Neuronal stem cell (in vitro differentiated cells): Measurements from ENCODE around the gene FAM118A.
"Not testable (repeated sequence)": the region's sequence is repeated elsewhere in the genome, so short reads cannot be mapped to it uniquely, and the experiment has no call there.

ENCODE experiments used
- DNase-seq: peaks from one replicate; pipeline ENCODE4 v3.0.0-alpha.2; 2013; ENCODE audit warnings: low spot score
- H2AFZ ChIP-seq: one replicate; pipeline ENCODE4 v1.6.1; 2013; ENCODE audit warnings: mild to moderate bottlenecking, low read length, inconsistent platforms
- H2AK5ac ChIP-seq: 2 replicates; pipeline ENCODE4 v1.6.1; 2013; ENCODE audit warnings: low read depth, mild to moderate bottlenecking, inconsistent platforms, low read length, moderate library complexity, mixed read lengths
- H2BK120ac ChIP-seq: 2 replicates; pipeline ENCODE4 v1.6.1; 2013; ENCODE audit warnings: low read depth, mild to moderate bottlenecking, inconsistent platforms, low read length, moderate library complexity, mixed read lengths
- H2BK12ac ChIP-seq: one replicate; pipeline ENCODE4 v1.6.1; 2013; ENCODE audit warnings: low read length, inconsistent platforms
- H2BK15ac ChIP-seq: 2 replicates; pipeline ENCODE4 v1.6.1; 2013; ENCODE audit warnings: mild to moderate bottlenecking, low read length, inconsistent platforms, mixed read lengths
- H2BK5ac ChIP-seq: one replicate; pipeline ENCODE4 v1.6.1; 2013; ENCODE audit warnings: inconsistent platforms, mild to moderate bottlenecking, low read length, moderate library complexity
- H3K14ac ChIP-seq: one replicate; pipeline ENCODE4 v1.6.1; 2013; ENCODE audit warnings: low read length, inconsistent platforms
- H3K18ac ChIP-seq: 2 replicates; pipeline ENCODE4 v1.6.1; 2013; ENCODE audit warnings: low read length, inconsistent platforms
- H3K23ac ChIP-seq: 2 replicates; pipeline ENCODE4 v1.6.1; 2013; ENCODE audit warnings: low read depth, mild to moderate bottlenecking, mixed read lengths, low read length, inconsistent platforms; ENCODE audit not compliant: poor library complexity
- H3K27ac ChIP-seq: replicated peaks from 3 replicates; pipeline ENCODE4 v1.5.1; 2013; ENCODE audit warnings: low read length, inconsistent platforms
- H3K27me3 ChIP-seq, 3 experiments: 2 replicates each; pipeline ENCODE4 v1.6.1; 2013; ENCODE audit warnings: low read length in 3 of 3, mild to moderate bottlenecking in 2 of 3, inconsistent platforms in 1 of 3, low read depth in 1 of 3, mixed read lengths in 1 of 3, moderate library complexity in 1 of 3; ENCODE audit not compliant: control insufficient read depth in 3 of 3, insufficient read depth in 3 of 3
- H3K36me3 ChIP-seq, 2 donors: replicated peaks in 1 of 2; 2 replicates each; pipeline ENCODE4 v1.6.1; 2013; ENCODE audit warnings: low read length in 2 of 2; ENCODE audit not compliant: control insufficient read depth in 2 of 2, insufficient read depth in 2 of 2
- H3K4ac ChIP-seq: 2 replicates; pipeline ENCODE4 v1.6.1; 2013; ENCODE audit warnings: inconsistent platforms, mild to moderate bottlenecking, low read length, moderate library complexity
- H3K4me1 ChIP-seq, 2 donors: 1 replicate in 1 of 2; 2 replicates in 1 of 2; pipeline ENCODE4 v1.6.1; 2013; ENCODE audit warnings: low read length in 2 of 2, low read depth in 1 of 2; ENCODE audit not compliant: control insufficient read depth in 2 of 2, insufficient read depth in 1 of 2
- H3K4me2 ChIP-seq: one replicate; pipeline ENCODE4 v1.6.1; 2013; ENCODE audit warnings: mild to moderate bottlenecking, low read length, inconsistent platforms; ENCODE audit not compliant: insufficient read depth, poor library complexity, severe bottlenecking
- H3K4me3 ChIP-seq, 2 donors: 2 replicates each; pipeline ENCODE4 v1.5.1; 2013; ENCODE audit warnings: low read length in 2 of 2, mild to moderate bottlenecking in 2 of 2, inconsistent platforms in 1 of 2, moderate library complexity in 1 of 2
- H3K79me1 ChIP-seq: one replicate; pipeline ENCODE4 v1.6.1; 2013; ENCODE audit warnings: low read depth, mild to moderate bottlenecking, inconsistent platforms, low read length, moderate library complexity
- H3K9ac ChIP-seq: one replicate; pipeline ENCODE4 v1.6.1; 2013; ENCODE audit warnings: mild to moderate bottlenecking, low read depth, low read length, inconsistent platforms; ENCODE audit not compliant: poor library complexity
- H3K9me3 ChIP-seq, 2 donors: replicated peaks in 1 of 2; 2 replicates each; pipeline versions ENCODE3 to v1.6.1; 2013; ENCODE audit warnings: low read length in 2 of 2, mild to moderate bottlenecking in 2 of 2, inconsistent platforms in 1 of 2, low read depth in 1 of 2, mixed read lengths in 1 of 2, moderate library complexity in 1 of 2; ENCODE audit not compliant: control insufficient read depth in 2 of 2, insufficient read depth in 1 of 2
- H4K8ac ChIP-seq: one replicate; pipeline ENCODE4 v1.6.1; 2013; ENCODE audit warnings: low read depth, mild to moderate bottlenecking, inconsistent platforms, low read length, moderate library complexity
- H4K91ac ChIP-seq: one replicate; pipeline ENCODE4 v1.6.1; 2013; ENCODE audit warnings: low read length, low read depth, mild to moderate bottlenecking, inconsistent platforms; ENCODE audit not compliant: poor library complexity
- WGBS, 2 donors: extraction: QIAGEN DNeasy Blood & Tissue Kit; methylation state at CpG; one replicate each; pipeline ENCODE4 v1.1.7; 2013; ENCODE audit warnings: missing lambda C conversion rate in 2 of 2, mixed read lengths in 1 of 2; ENCODE audit not compliant: insufficient read length in 2 of 2, insufficient replicate concordance in 1 of 2; ENCODE audit errors: extremely low coverage in 2 of 2; 5-methylcytosine and 5-hydroxymethylcytosine counted together

Gene FAM118A

GRCh38 chr22:45292731-45293442 lies 16.8 kb upstream of the FAM118A start:
- no peak overlapping the region for H4K91ac ChIP-seq
- H2BK120ac ChIP-seq: no peak overlapping the region
- no peak overlapping the region for H3K9ac ChIP-seq
- no peak overlapping the region for H4K8ac ChIP-seq
- H2BK5ac ChIP-seq: no peak overlapping the region
- WGBS, 2 donors: no CpG with 5 or more reads among the region's 23 CpGs
- peak overlapping the region; percentile 85 for H3K23ac ChIP-seq
- no peaks in the 10 kb centered on the region for H3K36me3 ChIP-seq
- no peak overlapping the region for H3K4ac ChIP-seq
- peaks cover 8 to 15% of the 10 kb centered on the region in 2 donors for H3K4me1 ChIP-seq
- H2BK12ac ChIP-seq: no peak overlapping the region
- H3K4me2 ChIP-seq: no peak overlapping the region
- H3K27me3 ChIP-seq: peaks cover 0 to 6% (median 3%) of the 10 kb centered on the region in 3 experiments
- no peak overlapping the region for H3K4me3 ChIP-seq
- no peak overlapping the region for H3K14ac ChIP-seq
- no peak overlapping the region for H3K27ac ChIP-seq
- no peaks in the 10 kb centered on the region for H3K79me1 ChIP-seq
- H2AK5ac ChIP-seq: peak overlapping the region; percentile 17
- peak overlapping the region; percentile 28 for H3K18ac ChIP-seq
- H2AFZ ChIP-seq: no peak overlapping the region
- peaks cover 0 to 6% of the 10 kb centered on the region in 2 donors for H3K9me3 ChIP-seq
- DNase-seq: no peak
- no peak overlapping the region for H2BK15ac ChIP-seq

- Histone ChIP-seq H3K36me3 (no peaks in the 10 kb centered on the region), H3K14ac (no peak overlapping the region), H3K79me1 (no peaks in the 10 kb centered on the region), H2BK120ac (no peak overlapping the region), H4K8ac (no peak overlapping the region), H3K4me2 (no peak overlapping the region), H3K4me1 (peaks cover 10 to 17% of the 10 kb centered on the region in 2 donors), H4K91ac (no peak overlapping the region), H2BK12ac (no peak overlapping the region), H3K27ac (no peak overlapping the region), H3K9me3 (peaks cover 0 to 5% of the 10 kb centered on the region in 2 donors), H3K23ac (no peak overlapping the region), H2BK15ac (no peak overlapping the region), H3K4me3 (no peak overlapping the region), H2AK5ac (no peak overlapping the region), H2BK5ac (no peak overlapping the region), H2AFZ (no peak overlapping the region), H3K4ac (no peak overlapping the region), H3K9ac (no peak overlapping the region), H3K18ac (peak overlapping the region; percentile 27), H3K27me3 (peaks cover 0 to 12% (median 2%) of the 10 kb centered on the region in 3 experiments)
- WGBS, 2 donors: no CpG with 5 or more reads among the region's 6 CpGs
- no peak for DNase-seq
Observed at GRCh38 chr22:45294030-45294429, 15.7 kb upstream of the FAM118A start.

- H2BK15ac ChIP-seq: not testable (repeated sequence)
Observed at GRCh38 chr22:45295004-45295403, 14.7 kb upstream of the FAM118A start.

GRCh38 chr22:45295492-45295891 lies 14.2 kb upstream of the FAM118A start:
- Histone ChIP-seq H3K9ac (no peak overlapping the region), H3K4me1 (peaks cover 10 to 13% of the 10 kb centered on the region in 2 donors), H3K27me3 (peaks cover 0 to 14% (median 2%) of the 10 kb centered on the region in 3 experiments), H4K91ac (no peak overlapping the region), H2AFZ (no peak overlapping the region), H3K4me3 (no peak overlapping the region), H3K36me3 (no peaks in the 10 kb centered on the region), H4K8ac (no peak overlapping the region), H2BK12ac (no peak overlapping the region), H2BK120ac (no peak overlapping the region), H3K18ac (no peak overlapping the region), H3K4ac (no peak overlapping the region), H3K9me3 (peaks cover 0 to 5% of the 10 kb centered on the region in 2 donors), H3K14ac (no peak overlapping the region), H3K79me1 (no peaks in the 10 kb centered on the region), H2BK15ac (no peak overlapping the region), H2BK5ac (no peak overlapping the region), H3K23ac (no peak overlapping the region), H3K4me2 (no peak overlapping the region), H3K27ac (no peak overlapping the region), H2AK5ac (no peak overlapping the region)
- no peak for DNase-seq
- no CpG with 5 or more reads among the region's 9 CpGs for WGBS, 2 donors

More at GRCh38 chr22:45295004-45295403, 14.7 kb upstream of the FAM118A start:
- not testable (repeated sequence) for H4K91ac ChIP-seq, H2AFZ ChIP-seq, H4K8ac ChIP-seq, H3K36me3 ChIP-seq, H3K4me3 ChIP-seq, H3K79me1 ChIP-seq, H3K4me2 ChIP-seq, H3K4ac ChIP-seq, H2BK5ac ChIP-seq, H3K9me3 ChIP-seq, H3K27ac ChIP-seq, H3K18ac ChIP-seq, H3K23ac ChIP-seq, DNase-seq, H3K14ac ChIP-seq, H2AK5ac ChIP-seq, H2BK120ac ChIP-seq
- Histone ChIP-seq H2BK12ac (peak overlapping the region; percentile 85), H3K9ac (peak overlapping the region; percentile 15), H3K27me3 (peaks cover 0 to 16% (median 2%) of the 10 kb centered on the region in 3 experiments), H3K4me1 (peaks cover 12 to 17% of the 10 kb centered on the region in 2 donors)
- WGBS, 2 donors: no CpG with 5 or more reads among the region's 6 CpGs
